ENCODE measurements around the gene RDH13.

GRCh38 chr19:55031178-55031577, 31.8 kb downstream of the RDH13 start:
- no peak for TF ChIP-seq EZH2 (IDR thresholded peaks at IDR 0.05)
- TF ChIP-seq, protein P1, sequence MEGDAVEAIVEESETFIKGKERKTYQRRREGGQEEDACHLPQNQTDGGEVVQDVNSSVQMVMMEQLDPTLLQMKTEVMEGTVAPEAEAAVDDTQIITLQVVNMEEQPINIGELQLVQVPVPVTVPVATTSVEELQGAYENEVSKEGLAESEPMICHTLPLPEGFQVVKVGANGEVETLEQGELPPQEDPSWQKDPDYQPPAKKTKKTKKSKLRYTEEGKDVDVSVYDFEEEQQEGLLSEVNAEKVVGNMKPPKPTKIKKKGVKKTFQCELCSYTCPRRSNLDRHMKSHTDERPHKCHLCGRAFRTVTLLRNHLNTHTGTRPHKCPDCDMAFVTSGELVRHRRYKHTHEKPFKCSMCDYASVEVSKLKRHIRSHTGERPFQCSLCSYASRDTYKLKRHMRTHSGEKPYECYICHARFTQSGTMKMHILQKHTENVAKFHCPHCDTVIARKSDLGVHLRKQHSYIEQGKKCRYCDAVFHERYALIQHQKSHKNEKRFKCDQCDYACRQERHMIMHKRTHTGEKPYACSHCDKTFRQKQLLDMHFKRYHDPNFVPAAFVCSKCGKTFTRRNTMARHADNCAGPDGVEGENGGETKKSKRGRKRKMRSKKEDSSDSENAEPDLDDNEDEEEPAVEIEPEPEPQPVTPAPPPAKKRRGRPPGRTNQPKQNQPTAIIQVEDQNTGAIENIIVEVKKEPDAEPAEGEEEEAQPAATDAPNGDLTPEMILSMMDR (IDR thresholded peaks at IDR 0.05): no peak

All from neural progenitor cell (in vitro differentiated cells).